D341Med (cell line): ENCODE data around the gene NAGPA.
A peak's percentile ranks its signal among the peaks of the same experiment; 100 is the strongest.
"Not testable (repeated sequence)": the region's sequence is repeated elsewhere in the genome, so short reads cannot be mapped to it uniquely, and the experiment has no call there.

Experiments used
- DNase-seq: peaks from one replicate; pipeline ENCODE4 v3.0.0; 2012; ENCODE audit warnings: low spot score

Gene NAGPA

DNA sequence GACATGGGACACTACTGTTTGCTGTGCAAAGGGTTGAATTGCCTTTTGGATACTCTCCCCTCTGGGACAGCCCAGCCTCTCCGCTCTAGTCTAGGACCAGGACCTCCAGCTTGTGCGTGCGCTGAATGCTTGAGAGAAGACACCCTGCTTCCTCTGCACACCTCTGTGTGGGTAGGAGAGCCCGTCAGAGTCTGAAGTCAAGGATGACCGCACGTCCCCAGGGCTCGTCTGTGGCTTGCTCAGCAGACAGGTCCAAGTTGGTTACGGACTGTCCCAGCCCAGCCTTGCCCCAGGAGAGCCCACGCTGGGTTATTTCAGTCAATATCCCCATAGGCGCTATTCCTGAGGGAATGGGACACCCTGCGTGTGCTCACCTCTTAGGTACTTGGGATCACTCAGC lies 28.3 kb upstream of the NAGPA start:
- DNase-seq, result no peak

DNA sequence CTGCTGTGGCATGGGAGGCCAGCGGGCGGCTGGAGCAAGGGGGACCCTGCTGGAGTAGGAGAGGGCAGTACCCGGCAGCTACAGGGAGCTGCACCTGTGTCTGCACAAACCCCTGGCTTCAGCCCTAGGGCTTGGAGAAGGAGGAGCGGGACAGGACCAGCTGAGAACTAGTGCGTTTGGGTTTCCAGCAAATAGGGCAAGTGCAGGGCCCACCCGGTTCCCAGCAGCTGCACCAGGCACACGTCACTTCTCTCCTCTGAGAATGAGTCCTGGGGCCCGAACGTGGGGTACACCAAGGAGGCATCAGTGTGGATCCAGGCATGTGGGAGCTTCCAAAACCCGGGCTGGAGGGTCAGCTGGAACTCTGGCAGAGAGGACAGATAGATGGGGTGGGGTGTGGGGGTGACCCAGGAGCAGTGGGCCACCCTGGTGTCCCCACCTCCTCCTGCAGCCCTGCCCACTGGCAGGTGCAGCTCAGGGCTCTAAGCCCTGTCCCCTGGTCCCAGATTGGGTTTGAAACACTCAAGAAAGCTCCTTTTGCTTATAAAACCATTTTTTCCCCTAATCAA lies 26.4 kb upstream of the NAGPA start:
- no peak for DNase-seq

DNA sequence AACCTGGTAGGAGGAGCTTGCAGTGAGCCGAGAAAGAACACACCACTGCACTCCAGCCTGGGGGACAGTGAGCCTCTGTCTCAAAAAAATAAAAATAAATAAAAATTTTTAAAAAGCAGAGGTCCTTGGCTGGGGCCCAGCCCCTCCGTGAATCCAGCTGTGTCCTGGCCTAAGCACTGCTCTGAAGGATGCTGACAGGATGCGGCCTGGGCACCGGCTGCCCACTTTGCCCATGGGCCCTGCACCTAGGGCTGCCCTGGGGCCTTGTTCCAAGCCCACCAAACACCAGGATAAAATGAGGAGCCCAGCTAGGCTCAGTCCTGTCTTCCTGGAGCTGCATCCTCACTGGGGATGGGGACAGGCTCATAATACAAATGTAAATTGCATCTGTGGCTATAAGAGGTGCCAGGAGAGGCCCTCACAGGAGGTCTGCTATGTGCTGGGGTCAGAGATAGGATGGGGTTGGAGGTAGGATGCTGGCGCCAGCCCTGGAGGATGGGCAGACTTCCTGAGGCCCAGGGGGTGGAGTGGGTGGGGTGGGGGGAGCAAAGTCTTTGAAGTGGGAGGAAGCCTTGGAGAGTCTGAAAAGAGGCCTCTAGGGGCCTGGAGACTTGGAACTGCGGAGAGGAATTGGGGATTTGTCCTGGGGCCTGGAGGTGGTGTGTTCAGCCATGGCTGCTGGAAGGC lies 25.8 kb upstream of the NAGPA start:
- no peak for DNase-seq

DNA sequence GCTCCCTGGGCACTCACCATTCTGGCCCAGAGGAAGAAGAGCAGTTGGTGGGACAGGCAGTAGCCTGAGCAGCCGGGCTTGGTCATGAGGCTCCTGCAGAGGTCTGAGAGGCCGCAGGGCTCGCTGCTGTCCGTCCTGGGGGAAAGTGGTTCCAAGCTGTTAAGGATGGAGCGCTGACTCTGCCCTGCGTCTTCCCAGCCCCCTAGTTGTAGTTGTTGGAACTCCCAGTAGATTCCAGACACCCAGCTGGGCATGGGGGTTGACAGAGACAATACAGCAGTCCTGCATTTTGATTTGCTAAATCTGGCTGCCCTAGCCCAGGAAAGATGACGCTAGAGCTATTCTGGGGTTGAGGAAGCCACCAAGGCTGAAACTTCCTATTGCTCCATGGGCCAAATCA lies 24.7 kb upstream of the NAGPA start:
- DNase-seq, result peak; percentile 53

DNA sequence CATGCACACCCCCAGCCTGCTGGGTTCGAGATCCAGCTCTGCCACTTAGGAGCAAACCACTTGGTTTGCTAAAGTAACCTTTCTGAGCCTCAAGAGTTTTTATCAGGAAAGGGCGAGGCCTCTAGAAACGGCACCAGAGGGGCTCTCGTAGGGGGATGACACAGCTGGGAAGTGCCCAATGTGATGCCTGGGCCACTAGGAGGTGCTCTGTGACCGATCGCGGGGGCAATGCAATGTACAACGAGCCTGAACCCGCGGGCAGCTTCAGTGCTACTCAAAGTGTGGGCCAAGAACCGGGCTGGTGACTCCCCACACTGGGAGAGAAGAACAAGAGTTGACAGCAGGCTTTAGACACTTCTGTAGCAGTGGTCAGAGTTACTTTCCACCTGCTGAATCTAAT lies 22.6 kb upstream of the NAGPA start:
- DNase-seq, result peak; percentile 65

DNA sequence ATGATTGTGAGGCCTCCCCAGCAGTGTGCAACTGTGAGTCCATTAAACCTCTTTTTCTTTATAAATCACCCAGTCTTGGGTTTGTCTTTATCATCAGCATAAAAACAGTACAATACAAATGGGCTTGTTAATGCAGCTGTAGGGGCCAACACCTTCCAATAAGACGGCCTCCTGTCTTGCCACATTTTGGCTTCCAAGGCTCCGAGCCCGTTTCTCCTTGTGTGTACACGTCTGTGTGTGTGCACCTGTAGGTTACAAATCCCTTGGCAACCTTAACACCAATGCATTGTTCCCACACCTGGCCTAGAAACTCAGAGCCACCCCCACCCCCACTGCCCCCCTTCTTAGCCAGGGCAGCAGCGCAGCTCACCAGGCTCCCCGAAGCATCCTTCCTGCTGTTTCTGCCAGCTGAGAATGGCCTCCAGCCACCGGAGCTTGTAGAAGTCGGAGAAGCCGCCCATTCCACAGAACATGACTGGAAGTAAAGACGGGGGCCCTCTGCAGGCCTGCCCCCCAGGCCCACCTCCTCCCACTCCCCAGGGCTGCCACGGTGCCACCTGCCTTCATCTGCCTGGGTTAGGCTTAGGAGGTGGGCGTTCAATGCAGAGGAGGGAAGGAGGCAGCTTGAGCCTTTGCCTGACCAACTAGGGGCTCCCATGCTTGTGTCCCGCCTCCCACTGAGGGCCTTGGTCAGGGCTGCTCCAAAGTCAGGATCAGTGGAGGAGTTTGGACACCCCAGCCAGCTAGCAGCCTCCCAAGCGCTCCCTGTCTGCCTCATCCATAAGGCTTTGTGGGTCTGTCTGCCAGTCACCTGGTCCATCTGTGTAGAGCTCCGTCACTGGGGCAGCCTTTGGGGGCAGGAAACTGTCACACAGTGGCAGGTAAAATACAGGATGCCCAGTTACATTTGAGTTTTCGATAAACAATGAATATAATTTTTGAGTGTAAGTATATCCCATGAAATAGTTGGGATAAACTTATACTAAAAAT lies 21.4 kb upstream of the NAGPA start:
- DNase-seq, result no peak

DNA sequence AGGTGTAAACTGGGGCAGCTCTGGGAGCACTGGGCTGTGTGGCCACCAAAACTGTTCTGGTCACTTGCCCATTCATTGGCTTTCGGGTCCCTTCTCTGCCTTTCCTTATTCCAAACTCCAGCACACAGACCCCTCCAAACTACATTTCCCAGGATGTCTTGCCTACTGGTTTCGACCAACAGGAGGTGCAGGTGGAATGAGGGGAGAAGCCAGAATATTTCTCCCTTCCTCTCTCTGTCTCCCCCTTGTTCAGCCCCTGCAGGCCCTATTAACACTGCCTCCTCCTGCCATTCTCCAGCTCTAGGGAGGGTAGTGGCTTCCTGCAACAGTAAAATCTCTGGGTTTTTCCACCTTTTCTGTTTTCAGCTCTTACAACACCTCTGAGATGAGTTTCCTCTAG lies 13.2 kb upstream of the NAGPA start:
- peak; percentile 6 for DNase-seq

DNA sequence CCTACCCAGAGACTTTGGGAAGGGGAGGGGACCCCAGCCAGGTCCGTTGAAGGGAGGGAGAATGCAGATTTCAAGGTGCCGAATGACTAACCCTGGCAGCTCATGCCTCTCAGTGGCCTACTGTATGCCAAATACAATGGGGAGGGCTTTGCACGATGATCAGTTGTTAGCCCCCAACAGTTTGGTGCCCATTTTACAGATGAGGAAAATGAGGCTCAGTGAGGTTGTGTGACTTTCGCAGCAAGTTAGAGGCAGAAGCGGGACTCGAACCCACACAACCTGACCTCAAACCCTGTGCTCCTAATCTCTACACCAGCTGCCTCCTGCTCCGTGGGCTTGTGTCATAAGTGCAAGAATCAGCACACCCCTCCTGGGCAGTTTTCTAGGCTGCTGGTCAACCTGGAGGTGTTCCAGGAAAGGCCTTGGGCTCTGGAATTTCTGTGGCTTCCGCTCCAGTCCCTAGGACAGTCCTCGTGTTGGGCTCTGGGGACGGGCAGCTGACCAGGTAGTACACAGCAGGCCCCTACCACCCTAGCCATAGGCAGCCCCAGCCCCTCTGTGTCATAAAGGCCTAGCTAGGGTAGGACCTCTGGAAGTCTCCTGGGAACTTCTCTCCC lies 11.9 kb upstream of the NAGPA start:
- peak; percentile 5 for DNase-seq

DNA sequence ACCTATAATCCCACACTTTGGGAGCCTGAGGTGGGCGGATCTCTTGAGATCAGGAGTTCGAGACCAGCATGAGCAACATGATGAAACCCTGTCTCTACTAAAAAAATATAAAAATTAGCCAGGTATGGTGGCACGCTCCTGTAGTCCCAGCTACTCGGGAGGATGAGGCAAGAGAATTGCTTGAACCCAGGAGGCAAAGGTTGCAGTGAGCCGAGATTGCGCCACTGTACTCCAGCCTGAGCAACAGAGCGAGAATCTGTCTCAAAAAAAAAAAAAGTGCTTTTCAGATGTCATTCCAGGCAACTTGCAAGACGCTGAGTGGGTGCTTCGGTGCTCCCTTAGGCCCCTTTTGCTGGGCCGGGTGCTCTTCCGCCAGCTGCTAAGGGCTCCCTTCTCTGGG lies 10.8 kb upstream of the NAGPA start:
- not testable (repeated sequence) for DNase-seq

DNA sequence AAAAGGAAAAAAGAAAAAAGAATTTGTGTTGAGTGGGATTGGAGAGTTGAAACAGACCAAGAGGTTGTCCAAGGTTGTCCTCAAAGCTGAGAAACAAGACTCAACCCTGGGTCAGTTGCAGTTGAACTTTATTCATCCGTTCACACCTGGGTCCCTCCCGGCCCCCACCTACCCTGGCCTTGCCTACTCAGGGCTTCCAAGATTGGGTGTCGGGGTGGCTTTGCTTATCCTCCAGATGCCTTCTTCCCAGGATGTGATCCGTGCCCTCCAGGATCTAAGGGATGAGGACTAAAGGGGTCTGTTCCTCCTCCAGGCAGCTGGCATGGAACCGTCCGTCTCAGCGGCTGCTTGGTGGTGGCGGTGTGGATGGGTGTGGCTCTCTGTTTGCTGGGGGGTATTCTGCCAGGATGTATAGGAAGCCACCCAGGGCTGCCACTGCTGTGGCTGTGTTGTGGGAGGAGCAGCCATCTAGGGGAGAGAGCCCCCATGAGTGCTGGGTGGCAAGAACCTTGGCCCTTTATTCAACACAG lies 10.3 kb upstream of the NAGPA start:
- DNase-seq, result peak; percentile 5

DNA sequence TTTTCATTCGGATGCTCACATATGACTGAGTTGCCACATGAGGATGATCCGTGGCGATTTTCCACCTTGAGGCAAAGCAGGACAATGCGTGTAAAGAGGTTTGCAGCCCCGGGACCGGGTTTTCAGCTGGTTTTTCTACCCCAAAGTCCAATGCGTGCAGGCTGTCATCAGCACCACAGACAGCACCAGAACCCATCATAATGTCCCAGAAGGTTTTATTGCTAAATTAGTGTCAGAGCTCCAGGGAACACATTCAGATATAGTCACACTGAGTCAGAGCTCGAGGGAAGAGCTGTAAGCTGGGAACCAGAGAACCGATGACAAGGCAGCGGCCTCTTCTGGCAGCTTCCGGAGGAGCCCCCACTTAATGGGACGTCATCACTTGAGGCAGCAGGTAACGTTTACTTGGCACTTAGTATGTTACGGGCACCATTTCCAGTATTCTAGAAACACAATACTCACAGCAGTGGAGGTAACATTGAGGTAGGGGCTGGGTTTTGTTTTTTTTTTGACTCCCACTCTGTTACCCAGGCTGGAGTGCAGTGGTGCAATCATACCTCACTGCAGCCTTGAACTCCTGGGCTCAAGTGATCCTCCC lies 8.9 kb upstream of the NAGPA start:
- DNase-seq, result no peak

DNA sequence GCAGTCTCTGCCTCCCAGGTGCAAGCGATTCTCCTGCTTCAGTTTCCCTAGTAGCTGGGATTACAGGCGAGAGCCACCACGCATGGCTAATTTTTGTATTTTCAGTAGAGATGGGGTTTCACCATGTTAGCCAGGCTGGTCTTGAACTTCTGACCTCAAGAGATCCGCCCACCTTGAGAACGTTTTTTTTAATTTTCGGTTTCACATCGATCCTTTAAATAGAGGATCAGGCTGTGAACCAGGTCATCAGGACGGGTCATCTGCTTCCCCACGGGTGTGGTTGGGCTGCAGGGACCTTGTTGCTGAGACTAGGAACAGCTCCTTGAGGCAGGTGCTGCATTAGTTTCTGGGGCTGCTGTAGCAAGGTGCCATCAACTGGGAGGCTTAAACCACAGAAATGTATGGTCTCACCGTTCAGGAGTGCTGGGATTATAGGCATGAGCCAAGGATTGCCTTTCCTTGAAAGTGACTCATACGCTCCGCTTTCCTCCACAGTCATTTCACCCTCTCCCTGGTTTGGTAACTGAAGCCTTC lies 7.9 kb upstream of the NAGPA start:
- peak; percentile 11 for DNase-seq

DNA sequence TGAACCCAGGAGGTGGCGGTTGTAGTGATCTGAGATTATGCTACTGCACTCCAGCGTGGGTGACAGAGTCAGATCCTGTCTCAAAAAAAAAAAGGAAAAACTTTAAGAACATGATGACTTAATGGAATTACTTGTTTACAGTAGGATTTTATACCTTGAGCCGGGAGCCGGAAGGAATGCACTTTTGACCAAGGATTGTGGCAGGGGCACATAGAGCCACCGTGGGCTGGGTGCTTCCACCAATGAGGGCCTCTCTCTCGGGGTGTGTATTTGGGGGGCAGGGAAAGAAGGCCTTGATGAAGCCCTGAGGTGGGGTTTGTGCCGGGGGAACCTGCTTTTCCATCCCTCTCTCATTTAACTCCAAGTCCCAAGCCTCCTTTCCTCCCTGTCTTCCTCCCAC lies 6.7 kb upstream of the NAGPA start:
- DNase-seq, result no peak

DNA sequence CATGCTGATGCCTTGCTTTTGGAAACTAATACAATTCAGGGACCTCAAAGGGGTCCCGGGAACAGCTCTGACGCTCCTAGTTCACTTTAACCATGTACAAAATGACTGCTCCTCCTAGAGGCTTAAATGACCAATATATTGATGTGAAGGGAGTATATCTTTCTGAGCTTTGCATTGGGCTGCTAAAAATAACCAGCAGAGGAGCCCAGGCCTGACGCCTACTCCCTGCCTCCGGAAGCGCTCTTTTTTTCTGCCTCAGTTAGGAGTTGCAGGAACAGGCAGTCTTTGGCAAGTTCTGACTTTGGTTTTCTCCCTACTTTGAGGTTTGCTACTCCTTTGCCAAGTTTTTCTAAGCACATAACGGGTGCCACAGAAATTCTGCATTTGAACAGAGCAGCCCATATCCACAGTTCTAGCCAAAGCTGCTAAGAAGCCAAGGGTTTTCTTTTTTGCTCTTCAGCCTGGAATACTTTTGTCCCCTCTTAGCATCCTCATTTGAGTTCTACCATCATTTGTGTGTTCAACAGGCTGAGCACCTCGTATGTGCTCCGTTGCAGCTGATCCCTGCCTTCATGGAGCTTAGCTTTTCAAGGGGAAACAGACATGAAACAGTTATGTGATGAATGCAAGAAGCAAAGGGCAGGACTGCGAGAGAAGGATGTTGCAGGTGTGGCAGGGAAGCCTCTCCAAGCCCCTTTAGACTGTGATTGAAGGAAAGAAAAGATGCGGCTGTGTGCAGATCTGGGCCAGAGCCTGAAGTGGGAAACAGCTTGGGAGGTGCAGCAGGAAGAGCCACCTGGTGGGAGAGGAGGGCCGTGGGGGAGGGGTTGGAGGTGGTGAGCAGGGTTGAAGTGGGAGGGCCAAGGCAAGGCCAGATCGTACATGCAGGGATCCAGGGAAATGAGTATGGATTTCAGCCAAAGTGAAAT lies 2.8 kb upstream of the NAGPA start:
- DNase-seq, result peak; percentile 7

DNA sequence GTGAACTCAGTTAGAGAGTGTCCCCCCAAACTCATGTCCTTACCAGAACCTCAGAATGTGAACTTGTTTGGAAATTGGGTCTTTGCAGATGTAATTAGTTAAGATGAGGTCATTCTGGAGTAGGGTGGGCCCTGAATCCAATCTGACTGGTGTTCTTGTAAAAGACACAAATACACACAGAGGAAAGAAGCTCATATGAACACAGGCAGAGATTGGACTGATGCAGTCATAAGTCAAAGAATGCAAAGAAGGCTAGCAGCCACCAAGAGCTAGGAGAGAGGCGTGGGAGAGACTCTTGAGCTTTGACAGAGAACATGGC lies 2.1 kb upstream of the NAGPA start:
- no peak for DNase-seq

DNA sequence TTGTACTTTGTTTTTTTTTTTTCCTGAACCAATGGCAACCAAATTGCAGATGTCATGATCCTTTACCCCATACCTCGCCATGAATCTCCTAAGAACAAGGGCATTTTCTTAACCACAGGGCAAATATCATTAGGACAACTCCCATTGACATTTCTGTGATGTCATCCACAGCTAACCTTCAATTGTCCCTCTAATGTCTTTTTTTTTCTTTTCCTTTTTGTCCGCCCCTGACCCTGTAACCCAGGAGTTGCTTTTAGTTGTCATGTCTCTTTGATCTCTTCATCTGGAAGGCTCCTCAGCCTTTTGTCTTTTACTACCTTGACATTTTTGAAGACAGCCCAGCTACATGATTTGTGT lies 410 bp upstream of the NAGPA start:
- DNase-seq, result no peak

DNA sequence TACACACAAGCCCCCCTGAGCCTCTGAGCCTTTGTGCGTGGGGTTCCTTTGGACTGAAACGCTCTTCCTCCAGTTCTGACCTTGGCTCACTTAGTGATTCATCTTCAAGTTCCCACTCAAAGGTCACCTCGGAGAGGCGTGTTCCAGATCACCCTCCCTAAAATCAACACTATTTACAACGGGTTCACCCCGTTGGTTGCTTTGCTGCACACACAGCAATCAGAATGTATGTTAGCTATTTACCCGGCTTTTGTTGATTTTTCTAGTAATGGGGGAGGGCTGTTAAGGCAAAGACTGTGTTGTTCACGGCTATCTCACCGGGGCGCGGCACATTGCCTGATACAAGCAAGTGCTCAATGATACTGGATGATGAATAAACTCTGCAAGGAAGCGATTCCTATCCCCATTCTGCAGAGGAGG lies 977 bp downstream of the NAGPA start:
- DNase-seq, result no peak

DNA sequence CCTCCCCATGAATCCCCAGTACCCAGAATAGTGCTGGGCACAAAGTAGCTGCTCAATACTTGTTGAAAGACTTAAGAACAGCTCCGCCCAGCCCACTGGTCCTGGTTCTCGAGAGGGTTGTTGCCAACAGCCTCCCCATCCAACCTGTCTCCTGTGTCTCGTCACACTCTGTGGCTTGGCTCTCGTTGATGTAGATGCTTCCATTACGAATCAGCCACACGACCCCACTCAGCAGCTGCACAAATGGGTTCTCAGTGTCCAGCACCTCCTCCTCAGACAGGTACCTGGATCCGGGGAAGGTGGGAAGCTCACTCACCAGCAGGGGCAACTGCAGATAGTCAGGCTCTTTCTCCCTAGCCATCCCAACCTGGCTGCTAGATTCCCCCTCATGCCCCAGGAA lies 2.1 kb downstream of the NAGPA start:
- no peak for DNase-seq

DNA sequence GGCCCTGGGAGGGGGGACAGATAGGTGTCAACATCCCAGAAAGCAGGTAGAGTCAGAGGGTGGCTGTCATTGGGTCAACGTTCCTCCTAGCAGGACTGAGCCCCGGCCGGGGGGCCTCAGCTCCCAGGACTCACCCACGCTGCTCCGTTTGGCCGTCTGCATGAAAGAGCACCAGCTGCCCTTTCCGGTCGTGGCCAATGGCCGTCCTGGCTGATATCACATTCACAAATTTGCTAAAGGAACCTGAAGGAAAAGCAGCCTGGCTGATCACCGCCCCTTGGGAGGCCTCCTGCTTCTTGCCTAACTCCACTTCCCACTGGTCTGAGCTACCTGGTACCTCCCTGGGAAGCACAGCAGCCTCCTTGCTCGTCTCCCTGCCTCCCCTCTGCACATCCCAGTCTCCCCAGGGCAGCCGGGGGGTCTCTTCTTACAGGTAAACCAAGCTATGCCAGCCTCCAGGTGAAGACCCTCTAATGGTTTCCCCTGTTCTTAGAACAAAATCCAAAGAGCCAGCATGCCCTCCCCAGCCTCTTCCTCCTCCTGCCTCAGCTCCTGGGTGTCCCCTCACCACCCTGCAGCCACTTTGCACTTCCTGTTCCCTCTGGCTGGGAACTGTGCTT lies 3.4 kb downstream of the NAGPA start:
- DNase-seq, result no peak

DNA sequence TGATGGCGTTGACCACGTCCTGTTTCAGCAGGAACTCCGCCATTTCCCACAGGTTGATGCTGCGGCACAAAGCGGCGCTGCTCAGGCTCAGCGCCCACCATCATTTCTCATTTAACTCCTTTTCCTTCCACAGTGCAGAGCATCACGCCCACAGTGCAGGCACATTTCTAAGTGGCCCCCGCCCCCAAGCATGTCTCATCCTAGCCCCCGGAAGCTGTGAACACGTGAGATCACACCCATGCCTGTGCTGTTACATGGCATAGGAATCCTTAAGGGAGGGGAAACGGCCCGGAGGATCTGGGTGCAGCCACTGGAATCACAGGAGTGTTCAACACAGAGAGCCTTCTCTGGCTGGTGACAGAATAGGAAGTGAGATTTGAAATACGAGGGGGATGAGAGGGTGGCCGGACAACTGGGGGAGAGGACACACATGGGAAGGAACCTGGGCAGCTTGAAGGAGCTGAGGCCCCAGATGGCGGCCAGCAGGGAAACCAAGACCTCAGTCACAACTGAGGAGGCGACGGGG lies 4.7 kb downstream of the NAGPA start:
- DNase-seq, result no peak
